ENCODE results near the gene TMEM107.
"Not testable (repeated sequence)": the region's sequence is repeated elsewhere in the genome, so short reads cannot be mapped to it uniquely, and the experiment has no call there.

Gene TMEM107

DNA sequence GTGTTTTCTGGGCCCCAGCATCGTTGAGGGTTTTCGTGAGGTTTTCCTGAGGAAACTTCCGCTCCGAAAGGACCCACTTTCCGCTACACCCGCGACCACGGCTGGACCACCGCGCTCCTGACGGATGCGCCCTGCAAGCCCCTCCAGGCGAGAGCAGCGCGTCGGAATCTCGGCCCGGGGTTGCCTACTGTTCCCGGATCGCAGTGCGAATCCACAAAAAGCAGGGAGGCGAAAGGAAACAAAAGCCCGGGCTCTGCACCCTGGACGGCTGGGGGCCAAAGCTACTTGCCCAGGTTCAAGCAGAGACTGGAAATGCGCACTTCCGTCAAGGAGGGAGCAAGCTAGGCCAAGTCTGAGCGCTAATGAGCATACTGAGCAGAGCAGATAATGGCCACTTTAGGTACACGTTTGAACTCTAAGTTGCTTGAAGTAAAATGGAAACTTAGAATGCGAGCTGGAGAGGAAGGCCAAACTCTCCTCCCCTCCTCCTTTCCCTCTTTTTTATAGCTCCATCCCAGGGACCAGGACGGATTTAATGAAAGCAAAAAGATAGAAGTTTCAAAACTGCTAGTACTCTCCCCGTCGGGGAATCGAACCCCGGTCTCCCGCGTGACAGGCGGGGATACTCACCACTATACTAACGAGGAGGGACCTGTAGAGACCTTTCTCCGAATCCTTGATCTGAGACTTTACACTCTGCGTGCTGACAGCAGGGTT lies 45.6 kb upstream of the TMEM107 start:
- in situ Hi-C loops (cut with MboI; ENCODE audit: low pct_unique_long_range_greater_than_20kb, low sequenced_read_pairs, unreplicated experiment): no loop called here
- DNase-seq (ENCODE audit: low spot score): peak; percentile 56
- TF ChIP-seq, protein P1, sequence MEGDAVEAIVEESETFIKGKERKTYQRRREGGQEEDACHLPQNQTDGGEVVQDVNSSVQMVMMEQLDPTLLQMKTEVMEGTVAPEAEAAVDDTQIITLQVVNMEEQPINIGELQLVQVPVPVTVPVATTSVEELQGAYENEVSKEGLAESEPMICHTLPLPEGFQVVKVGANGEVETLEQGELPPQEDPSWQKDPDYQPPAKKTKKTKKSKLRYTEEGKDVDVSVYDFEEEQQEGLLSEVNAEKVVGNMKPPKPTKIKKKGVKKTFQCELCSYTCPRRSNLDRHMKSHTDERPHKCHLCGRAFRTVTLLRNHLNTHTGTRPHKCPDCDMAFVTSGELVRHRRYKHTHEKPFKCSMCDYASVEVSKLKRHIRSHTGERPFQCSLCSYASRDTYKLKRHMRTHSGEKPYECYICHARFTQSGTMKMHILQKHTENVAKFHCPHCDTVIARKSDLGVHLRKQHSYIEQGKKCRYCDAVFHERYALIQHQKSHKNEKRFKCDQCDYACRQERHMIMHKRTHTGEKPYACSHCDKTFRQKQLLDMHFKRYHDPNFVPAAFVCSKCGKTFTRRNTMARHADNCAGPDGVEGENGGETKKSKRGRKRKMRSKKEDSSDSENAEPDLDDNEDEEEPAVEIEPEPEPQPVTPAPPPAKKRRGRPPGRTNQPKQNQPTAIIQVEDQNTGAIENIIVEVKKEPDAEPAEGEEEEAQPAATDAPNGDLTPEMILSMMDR (IDR thresholded peaks at IDR 0.05; ENCODE audit: extremely low read depth, insufficient read depth, missing control alignments): no peak

- in situ Hi-C loops (cut with MboI; ENCODE audit: low pct_unique_long_range_greater_than_20kb, low sequenced_read_pairs, unreplicated experiment): no loop called here
- TF ChIP-seq, protein P1 (IDR thresholded peaks at IDR 0.05; ENCODE audit: extremely low read depth, insufficient read depth, missing control alignments): no peak
- DNase-seq (ENCODE audit: low spot score): peak; percentile 66
These were observed 44.8 kb upstream of the TMEM107 start for GRCh38 chr17:8220783-8221662.

DNA sequence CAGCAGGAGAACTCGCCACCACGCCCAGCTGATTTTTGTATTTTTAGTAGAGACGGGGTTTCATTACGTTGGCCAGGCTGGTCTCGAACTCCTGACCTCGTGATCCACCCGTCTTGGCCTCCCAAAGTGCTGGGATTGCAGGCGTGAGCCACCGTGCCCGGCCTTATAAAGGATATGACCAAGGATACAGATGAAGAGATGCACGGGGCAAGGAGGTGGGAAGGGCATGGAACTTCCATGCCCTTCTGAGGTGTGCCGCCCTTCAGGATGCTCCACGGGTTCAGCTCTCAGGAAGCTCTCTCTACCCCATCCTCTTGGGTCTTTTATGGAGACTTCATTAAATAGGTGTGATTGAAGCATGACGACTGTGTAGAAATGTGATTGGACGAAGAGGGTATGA lies 37.8 kb upstream of the TMEM107 start:
- in situ Hi-C loops (cut with MboI; ENCODE audit: low pct_unique_long_range_greater_than_20kb, low sequenced_read_pairs, unreplicated experiment); DNase-seq (ENCODE audit: low spot score): not testable (repeated sequence)

- in situ Hi-C loops (cut with MboI; ENCODE audit: low pct_unique_long_range_greater_than_20kb, low sequenced_read_pairs, unreplicated experiment): no loop called here
- DNase-seq (ENCODE audit: low spot score): no peak
- TF ChIP-seq, protein P1 (IDR thresholded peaks at IDR 0.05; ENCODE audit: extremely low read depth, insufficient read depth, missing control alignments): no peak
These were observed 36.4 kb upstream of the TMEM107 start for GRCh38 chr17:8212312-8213180.

GRCh38 chr17:8210761-8211458 lies 34.7 kb upstream of the TMEM107 start:
- no peak for DNase-seq (ENCODE audit: low spot score)
- in situ Hi-C loops (cut with MboI; ENCODE audit: low pct_unique_long_range_greater_than_20kb, low sequenced_read_pairs, unreplicated experiment): no loop called here

More at GRCh38 chr17:8210761-8211458, 34.7 kb upstream of the TMEM107 start:
- TF ChIP-seq, protein P1 (IDR thresholded peaks at IDR 0.05; ENCODE audit: extremely low read depth, insufficient read depth, missing control alignments): no peak
